Psoas muscle (tissue), 8 donors: ENCODE data around the gene CACNA1D. TPM values are rescaled to one million over a fixed set of nuclear protein-coding genes. Genes with fewer than 3 reads are reported as not detected.

ENCODE experiments used
- ATAC-seq, 4 donors: fragments of 200-7000 bp; cut with Tn5 transposase; one replicate each; pipeline ENCODE4 v1.9.1; 2020; ENCODE audit warnings: moderate library complexity in 3 of 4, mild to moderate bottlenecking in 2 of 4
- DNase-seq, 2 donors: peaks; one replicate each; pipeline ENCODE4 v3.0.0-alpha.2; 2020
- H3K27ac ChIP-seq: fragments of 200-600 bp; one replicate; pipeline ENCODE4 v1.8.0; 2022
- H3K27me3 ChIP-seq, 3 donors: fragments of 200-600 bp in 1 of 3; one replicate each; pipeline versions ENCODE4 v1.6.1 to v1.8.0; 2013 to 2022; ENCODE audit warnings: low read length in 2 of 3, mild to moderate bottlenecking in 2 of 3, moderate library complexity in 1 of 3; ENCODE audit not compliant: insufficient read depth in 3 of 3
- H3K36me3 ChIP-seq, 2 donors: fragments of 200-600 bp in 1 of 2; one replicate each; pipeline versions ENCODE4 v1.6.1 to v1.8.0; 2013 to 2022; ENCODE audit warnings: low read depth in 1 of 2, mild to moderate bottlenecking in 1 of 2, moderate library complexity in 1 of 2; ENCODE audit not compliant: insufficient read depth in 1 of 2
- H3K4me1 ChIP-seq: fragments of 200-600 bp; one replicate; pipeline ENCODE4 v1.8.0; 2022
- H3K4me3 ChIP-seq: fragments of 200-600 bp; one replicate; pipeline ENCODE4 v1.8.0; 2022; ENCODE audit warnings: mild to moderate bottlenecking
- H3K9me3 ChIP-seq: fragments of 200-600 bp; one replicate; pipeline ENCODE4 v1.8.0; 2022
- WGBS, 3 donors: extraction: QIAGEN DNeasy Blood & Tissue Kit; methylation state at CpG; one replicate each; pipeline versions ENCODE4 v1.1.6 to v1.1.7; 2013; 5-methylcytosine and 5-hydroxymethylcytosine counted together
- intact Hi-C, 2 donors: fragments of 100-400 bp; cut with DNase I; formaldehyde crosslinking; loops; one replicate each; pipeline versions ENCODE4 v1.11.0 to v1.14.2; 2022
- polyA plus RNA-seq, 3 donors: library from polyadenylated mRNA; stranded (reverse); fragments of 200-250 nt; gene quantifications; one replicate each; pipeline ENCODE4 v1.2.3, GENCODE V29; 2013
- total RNA-seq, 4 donors: library from RNA; stranded (reverse); fragmentation: NEBNext Ultra II Directional in 2 of 4; extraction: Animal tissue kit (Norgen Biotek cat#: 25700) in 2 of 4; gene quantifications; one replicate each; pipeline versions ENCODE4 v1.2.1 to v1.2.4, GENCODE V29; 2021 to 2023
- TF ChIP-seq, protein P1 (sequence below): fragments of 200-600 bp; IDR thresholded peaks from one replicate; pipeline ENCODE4 v1.8.0; 2022; ENCODE audit warnings: antibody characterized with exemption
- donor health status: healthy with polysubstance abuse.
- donor health status: DM: no; HTN: no; CAD: no; lungs with moderate emphysema.
- donor health status: Bipolar disorder and iron deficiency.
- donor health status: healthy.
- donor health status: DM: yes; HTN: yes; CAD: no.
- donor health status: DM: no; HTN: no; CAD: no.
- donor health status: DM: no; HTN: no; CAD: no.
- donor health status: DM: yes; HTN: yes; CAD: no.

CACNA1D gene
- total and polyA plus RNA-seq, 7 donors = 0.05 to 0.82 (median 0.28) TPM; not detected in 2

DNA sequence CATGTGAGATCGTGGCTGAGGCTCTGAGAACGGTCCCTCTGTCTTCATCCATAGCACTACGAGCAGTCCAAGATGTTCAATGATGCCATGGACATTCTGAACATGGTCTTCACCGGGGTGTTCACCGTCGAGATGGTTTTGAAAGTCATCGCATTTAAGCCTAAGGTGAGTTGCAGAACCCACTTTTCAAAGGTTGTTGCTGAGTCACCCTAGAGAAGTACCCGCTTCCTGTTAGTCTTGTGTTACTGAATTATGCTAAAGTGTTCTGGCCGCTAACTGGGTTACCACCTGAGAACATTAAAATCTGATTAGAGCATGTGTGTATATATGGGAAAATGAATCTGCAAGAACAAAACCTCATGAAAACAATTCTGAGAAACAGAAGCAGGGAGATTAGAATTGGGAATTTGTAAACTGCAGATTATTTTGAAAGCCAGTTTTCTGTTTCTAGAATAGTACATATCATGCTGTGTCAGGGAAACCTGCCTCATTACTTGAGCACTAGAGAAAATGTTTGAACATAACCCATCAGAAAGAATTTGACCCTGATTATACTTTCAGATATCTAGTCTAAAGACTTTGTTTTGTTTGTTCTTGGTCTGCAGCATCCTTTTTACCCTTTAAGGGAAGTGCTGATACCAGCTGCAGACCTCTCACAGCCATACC is 259.2 kb downstream of the CACNA1D start:
- no peak for DNase-seq
- Histone ChIP-seq H3K27me3 (peaks cover 0 to 9% (median 3%) of the 10 kb centered on the region in 3 donors), H3K9me3 (no peaks in the 10 kb centered on the region), H3K4me3 (no peak overlapping the region), H3K27ac (no peak overlapping the region), H3K36me3 (no peaks in the 10 kb centered on the region), H3K4me1 (no peaks in the 10 kb centered on the region)
- 86 to 95% (median 93%) methylated on average over 9 of the region's 9 CpGs for WGBS, 3 donors
- TF ChIP-seq, protein P1, sequence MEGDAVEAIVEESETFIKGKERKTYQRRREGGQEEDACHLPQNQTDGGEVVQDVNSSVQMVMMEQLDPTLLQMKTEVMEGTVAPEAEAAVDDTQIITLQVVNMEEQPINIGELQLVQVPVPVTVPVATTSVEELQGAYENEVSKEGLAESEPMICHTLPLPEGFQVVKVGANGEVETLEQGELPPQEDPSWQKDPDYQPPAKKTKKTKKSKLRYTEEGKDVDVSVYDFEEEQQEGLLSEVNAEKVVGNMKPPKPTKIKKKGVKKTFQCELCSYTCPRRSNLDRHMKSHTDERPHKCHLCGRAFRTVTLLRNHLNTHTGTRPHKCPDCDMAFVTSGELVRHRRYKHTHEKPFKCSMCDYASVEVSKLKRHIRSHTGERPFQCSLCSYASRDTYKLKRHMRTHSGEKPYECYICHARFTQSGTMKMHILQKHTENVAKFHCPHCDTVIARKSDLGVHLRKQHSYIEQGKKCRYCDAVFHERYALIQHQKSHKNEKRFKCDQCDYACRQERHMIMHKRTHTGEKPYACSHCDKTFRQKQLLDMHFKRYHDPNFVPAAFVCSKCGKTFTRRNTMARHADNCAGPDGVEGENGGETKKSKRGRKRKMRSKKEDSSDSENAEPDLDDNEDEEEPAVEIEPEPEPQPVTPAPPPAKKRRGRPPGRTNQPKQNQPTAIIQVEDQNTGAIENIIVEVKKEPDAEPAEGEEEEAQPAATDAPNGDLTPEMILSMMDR = no peak
- intact Hi-C loops = no loop called here
- no peak for ATAC-seq

DNA sequence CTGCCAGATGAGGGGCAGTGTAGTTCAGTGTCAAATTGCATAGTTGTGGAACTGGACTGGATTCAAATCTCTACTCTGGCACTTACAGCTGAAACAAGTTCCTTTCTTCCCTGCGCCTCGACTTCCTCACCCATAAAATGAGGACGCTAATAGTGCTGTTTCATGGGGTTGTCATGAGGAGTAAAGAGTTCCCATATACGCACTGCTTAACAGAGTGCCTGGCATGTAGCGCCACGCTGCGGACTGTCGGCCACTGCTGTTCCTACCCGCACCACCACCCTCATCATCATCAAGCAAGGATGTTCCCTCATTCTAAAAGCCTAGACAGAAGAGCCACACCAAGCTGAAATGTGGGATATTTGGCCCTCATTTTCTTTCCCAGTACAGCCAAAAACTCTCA is 259.9 kb downstream of the CACNA1D start:
- no peaks in the 10 kb centered on the region for H3K36me3 ChIP-seq
- 75 to 79% (median 77%) methylated on average over 9 of the region's 9 CpGs for WGBS, 3 donors
- ATAC-seq = no peak
- no peak for DNase-seq
- intact Hi-C loops = no loop called here
- H3K9me3 ChIP-seq = no peaks in the 10 kb centered on the region
- peaks cover 0 to 9% (median 3%) of the 10 kb centered on the region in 3 donors for H3K27me3 ChIP-seq
- no peaks in the 10 kb centered on the region for H3K4me1 ChIP-seq
- TF ChIP-seq, protein P1 = no peak
- no peak overlapping the region for H3K27ac ChIP-seq
- no peak overlapping the region for H3K4me3 ChIP-seq

DNA sequence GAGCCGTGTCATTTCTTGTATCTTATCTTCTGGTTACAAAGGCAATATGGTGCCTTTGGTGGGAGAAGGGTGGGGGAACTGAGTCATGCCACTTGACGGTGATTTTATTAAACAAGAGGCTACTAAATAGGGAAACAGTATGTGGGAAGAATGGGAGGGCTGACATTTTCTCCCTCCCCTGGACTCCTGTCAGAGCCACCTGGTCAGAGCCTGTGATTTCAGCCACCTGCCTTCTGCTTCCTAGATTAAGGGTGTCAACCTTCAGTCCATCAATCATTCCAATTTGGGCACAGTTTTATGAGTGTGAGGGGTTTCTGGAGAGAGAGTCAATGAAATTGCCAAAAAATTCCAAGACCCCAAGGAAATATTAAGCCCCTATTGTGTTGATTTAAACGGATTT is 264.4 kb downstream of the CACNA1D start:
- Histone ChIP-seq H3K27me3 (peaks cover 0 to 4% (median 3%) of the 10 kb centered on the region in 3 donors), H3K9me3 (no peaks in the 10 kb centered on the region), H3K27ac (no peak overlapping the region), H3K4me1 (no peaks in the 10 kb centered on the region), H3K36me3 (no peaks in the 10 kb centered on the region), H3K4me3 (no peak overlapping the region)
- TF ChIP-seq, protein P1 = no peak
- 54 to 64% (median 56%) methylated on average over 3 of the region's 3 CpGs for WGBS, 3 donors
- intact Hi-C loops = no loop called here
- ATAC-seq = no peak
- DNase-seq = no peak

DNA sequence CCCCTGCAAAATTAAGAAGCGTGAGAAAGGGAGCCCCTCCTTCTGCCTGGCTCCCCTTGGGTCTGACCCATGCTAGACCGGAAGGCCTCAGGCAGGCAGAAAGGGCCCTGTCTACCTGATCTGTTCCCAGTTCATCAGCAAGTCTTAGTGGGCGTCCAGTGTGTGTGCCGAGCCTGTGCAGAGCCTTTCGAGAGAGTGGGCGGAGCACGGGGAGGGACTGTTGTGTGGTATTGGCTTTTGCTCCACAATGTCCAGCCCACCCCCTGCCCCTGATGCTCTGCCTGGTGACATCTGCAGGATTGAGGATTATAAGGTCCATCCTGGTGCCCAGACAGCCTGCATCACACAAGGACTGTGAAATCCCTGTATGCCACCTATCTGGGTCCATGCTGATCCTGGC is 268.9 kb downstream of the CACNA1D start:
- intact Hi-C loops = no loop called here
- no peaks in the 10 kb centered on the region for H3K9me3 ChIP-seq

More for the DNA sequence above, 268.9 kb downstream of the CACNA1D start:
- H3K36me3 ChIP-seq = no peaks in the 10 kb centered on the region
- ATAC-seq = no peak
- no peak for DNase-seq
- H3K27me3 ChIP-seq = no peaks in the 10 kb centered on the region
- H3K27ac ChIP-seq = no peak overlapping the region
- WGBS, 3 donors = 73 to 78% (median 74%) methylated on average over 7 of the region's 7 CpGs
- H3K4me3 ChIP-seq = no peak overlapping the region
- H3K4me1 ChIP-seq = no peaks in the 10 kb centered on the region
- TF ChIP-seq, protein P1 = no peak
